HepG2 (cell line): ENCODE measurements around the gene TUT1. TPM values are rescaled to one million over a fixed set of nuclear protein-coding genes. Genes with fewer than 3 reads are reported as not detected.

Experiments used
- AGO2 ChIP-seq: fragments of 200-400 bp; formaldehyde crosslinking; optimal IDR thresholded peaks from 2 replicates; pipeline ENCODE3; 2017; ENCODE audit warnings: mild to moderate bottlenecking, low read depth, low read length, moderate library complexity
- AHDC1 ChIP-seq: sonication (generic); formaldehyde crosslinking; IDR thresholded peaks from 2 replicates; pipeline ENCODE4 v1.5.1; 2020; ENCODE audit warnings: mild to moderate bottlenecking, missing genetic modification reagents, borderline replicate concordance
- AHR ChIP-seq: IDR thresholded peaks from 2 replicates; pipeline ENCODE4 v1.6.1; 2018; ENCODE audit warnings: missing genetic modification reagents, missing compliant biosample characterization
- KLF16 ChIP-seq, 2 experiments: sonication (generic) in 1 of 2; formaldehyde crosslinking in 1 of 2; IDR thresholded peaks; 2 replicates each; pipeline versions ENCODE4 v1.6.1 to v1.8.0; 2016 to 2023; ENCODE audit warnings: missing genetic modification reagents in 2 of 2, missing compliant biosample characterization in 1 of 2
- PHF20 ChIP-seq: sonication (generic); formaldehyde crosslinking; IDR thresholded peaks from 2 replicates; pipeline ENCODE4 v1.5.0; 2020; ENCODE audit warnings: mild to moderate bottlenecking, missing genetic modification reagents
- SKIL ChIP-seq: sonication (generic); formaldehyde crosslinking; IDR thresholded peaks from 2 replicates; pipeline ENCODE4 v1.8.0; 2022; ENCODE audit warnings: missing genetic modification reagents, mild to moderate bottlenecking, moderate library complexity, borderline replicate concordance
- TARDBP ChIP-seq: sonication (generic); formaldehyde crosslinking; IDR thresholded peaks from 2 replicates; pipeline ENCODE4 v1.8.0; 2022; ENCODE audit warnings: mild to moderate bottlenecking, missing genetic modification reagents
- ZNF142 ChIP-seq: sonication (generic); formaldehyde crosslinking; IDR thresholded peaks from 2 replicates; pipeline ENCODE4 v1.4.0; 2020; ENCODE audit warnings: missing genetic modification reagents
- ZNF468 ChIP-seq: sonication (generic); formaldehyde crosslinking; IDR thresholded peaks from 2 replicates; pipeline ENCODE4 v1.8.0; 2022; ENCODE audit warnings: mild to moderate bottlenecking, moderate library complexity, missing genetic modification reagents
- ZNF550 ChIP-seq: sonication (generic); formaldehyde crosslinking; IDR thresholded peaks from 2 replicates; pipeline ENCODE4 v1.4.0; 2020; ENCODE audit warnings: mild to moderate bottlenecking, missing genetic modification reagents, borderline replicate concordance
- ZSCAN30 ChIP-seq: sonication (generic); formaldehyde crosslinking; IDR thresholded peaks from 2 replicates; pipeline ENCODE4 v1.5.0; 2020; ENCODE audit warnings: mild to moderate bottlenecking, missing genetic modification reagents
- polyA plus RNA-seq, 8 experiments: library from polyadenylated mRNA; depleted of rRNA in 3 of 8; stranded (reverse) in 7 of 8; unstranded in 1 of 8; fragments of >200 nt; fragmentation: Illumina TruSeq in 4 of 8; extraction: Trizol in 4 of 8; gene quantifications; 2 replicates each; pipeline versions ENCODE4 v1.2.1 to v1.2.3, GENCODE V29; 2011 to 2016; ENCODE audit warnings: low read depth in 4 of 8, missing spikeins in 1 of 8, mixed read lengths in 1 of 8; ENCODE audit not compliant: insufficient read depth in 1 of 8
- total RNA-seq, 5 experiments: library from RNA; depleted of rRNA; stranded (reverse); fragments of >200 nt; fragmentation: Illumina TruSeq; extraction: Trizol; gene quantifications; 2 replicates each; pipeline ENCODE4 v1.2.3, GENCODE V29; 2016; ENCODE audit warnings: low read depth in 1 of 5
- TF ChIP-seq, protein P1 (sequence below), 2 experiments: fragments of 450-650 bp in 1 of 2; sonication (generic) in 1 of 2; formaldehyde crosslinking; IDR thresholded peaks; 2 replicates each; pipeline versions ENCODE4 v1.5.0 to v1.8.0; 2020 to 2022; ENCODE audit warnings: mild to moderate bottlenecking in 1 of 2, missing genetic modification reagents in 1 of 2

Gene TUT1
- total and polyA plus RNA-seq, 2 of the 13 experiments (the other 11 are each of a cell fraction or from before 2014, with no cell fraction given) = 9.7 to 14.3 TPM

GRCh38 chr11:62546244-62546928, 44.9 kb downstream of the TUT1 start, which contains the start of gene AHNAK (continued):
- TF ChIP-seq AHDC1 = peak; percentile 17; the same call in 1 of the 2 replicates
- TF ChIP-seq KLF16 (CRISPR knock-in tag; IDR thresholded peaks at IDR 0.05) = peak in 1 of 2 experiments; percentile 7; a peak in 1 of 4 replicates
- TF ChIP-seq SKIL (CRISPR knock-in tag) = peak; percentile 42; the same call in 1 of the 2 replicates
- peak; percentile 70 for TF ChIP-seq AGO2
- TF ChIP-seq, protein P1, sequence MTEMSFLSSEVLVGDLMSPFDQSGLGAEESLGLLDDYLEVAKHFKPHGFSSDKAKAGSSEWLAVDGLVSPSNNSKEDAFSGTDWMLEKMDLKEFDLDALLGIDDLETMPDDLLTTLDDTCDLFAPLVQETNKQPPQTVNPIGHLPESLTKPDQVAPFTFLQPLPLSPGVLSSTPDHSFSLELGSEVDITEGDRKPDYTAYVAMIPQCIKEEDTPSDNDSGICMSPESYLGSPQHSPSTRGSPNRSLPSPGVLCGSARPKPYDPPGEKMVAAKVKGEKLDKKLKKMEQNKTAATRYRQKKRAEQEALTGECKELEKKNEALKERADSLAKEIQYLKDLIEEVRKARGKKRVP (CRISPR knock-in tag; IDR thresholded peaks at IDR 0.05) = peak in 1 of 2 experiments; percentile 47; a peak in 2 of 4 replicates
- TF ChIP-seq AHR = 0 out of 2 replicates have a peak, but pooled peaks have one; percentile 78
- peak; percentile 29; the same call in 1 of the 2 replicates for TF ChIP-seq TARDBP (CRISPR knock-in tag)
- TF ChIP-seq ZNF550 (CRISPR knock-in tag) = 0 out of 2 replicates have a peak, but pooled peaks have one; percentile 50
- no peak for TF ChIP-seq ZNF468 (CRISPR knock-in tag)
- TF ChIP-seq ZSCAN30 (CRISPR knock-in tag) = 0 out of 2 replicates have a peak, but pooled peaks have one; percentile 51
- peak; percentile 99 for TF ChIP-seq ZNF142
- TF ChIP-seq PHF20 = 0 out of 2 replicates have a peak, but pooled peaks have one; percentile 34
